Keratinocyte (primary cell): ENCODE data around the gene ACAT2.

ENCODE experiments used
- CTCF ChIP-seq, 3 experiments: IDR thresholded peaks in 1 of 3; conservative IDR thresholded peaks in 1 of 3; optimal IDR thresholded peaks in 1 of 3; 2 replicates in 2 of 3; 3 replicates in 1 of 3; pipeline versions ENCODE3 to v1.5.1; 2011; ENCODE audit warnings: low read length in 3 of 3, mild to moderate bottlenecking in 3 of 3, moderate library complexity in 2 of 3, control low read depth in 1 of 3, inconsistent platforms in 1 of 3; ENCODE audit not compliant: insufficient read depth in 2 of 3; ENCODE audit errors: extremely low read depth in 1 of 3
- EZH2 ChIP-seq: IDR thresholded peaks from one replicate; pipeline ENCODE4 v1.6.1; 2012; ENCODE audit warnings: inconsistent platforms, mild to moderate bottlenecking, low read length, moderate library complexity

- no peak for TF ChIP-seq CTCF (optimal IDR thresholded peaks at IDR 0.05 in 1 of 3, IDR thresholded peaks at IDR 0.05 in 1 of 3, conservative IDR thresholded peaks at IDR 0.05 in 1 of 3; ENCODE audit: extremely low read depth in 1 of 3, insufficient read depth in 2 of 3, low read length in 3 of 3)
- TF ChIP-seq EZH2 = no peak
Observed at GRCh38 chr6:159766906-159767305, 5.1 kb downstream of the ACAT2 start.
